Activated CD8-positive, alpha-beta T cell treated with anti-CD3 and anti-CD28 coated beads for 36 hours (primary cell): ENCODE measurements around the gene SRPRB. TPM values are rescaled to one million over a fixed set of nuclear protein-coding genes. Genes with fewer than 3 reads are reported as not detected.
"Not testable (repeated sequence)": the region's sequence is repeated elsewhere in the genome, so short reads cannot be mapped to it uniquely, and the experiment has no call there.

Source experiments
- ATAC-seq: fragments of 200-7000 bp; cut with Tn5 transposase; one replicate; pipeline ENCODE4 v1.10.0; 2021; ENCODE audit warnings: mild to moderate bottlenecking, moderate library complexity
- CTCF ChIA-PET: fragments of 350-600 bp; sonication (Branson Sonifier 250); formaldehyde crosslinking; loops from one replicate; lab custom pipeline; 2021; ENCODE audit warnings: antibody characterized with exemption; lab: Charles Lee
- POLR2A ChIA-PET: fragments of 350-600 bp; sonication (Branson Sonifier 250); formaldehyde crosslinking; loops from one replicate; lab custom pipeline; 2021; ENCODE audit warnings: antibody characterized with exemption; lab: Charles Lee
- DNase-seq: peaks from one replicate; pipeline ENCODE4 v3.0.0-alpha.2; 2020
- H3K27ac Mint-ChIP-seq: one replicate; pipeline ENCODE4 v1.8.0; 2021; ENCODE audit warnings: mild to moderate bottlenecking, mixed read lengths
- H3K27me3 Mint-ChIP-seq: one replicate; pipeline ENCODE4 v1.8.0; 2021; ENCODE audit warnings: mixed read lengths
- H3K36me3 Mint-ChIP-seq: one replicate; pipeline ENCODE4 v1.8.0; 2021; ENCODE audit warnings: low read depth, mixed read lengths
- H3K4me1 Mint-ChIP-seq: one replicate; pipeline ENCODE4 v1.8.0; 2021; ENCODE audit warnings: low read depth, mixed read lengths
- H3K4me3 Mint-ChIP-seq: one replicate; pipeline ENCODE4 v1.8.0; 2021; ENCODE audit warnings: mild to moderate bottlenecking, moderate library complexity, mixed read lengths
- H3K9me3 Mint-ChIP-seq: one replicate; pipeline ENCODE4 v1.8.0; 2021; ENCODE audit warnings: mixed read lengths
- intact Hi-C: fragments of 100-400 bp; cut with micrococcal nuclease; formaldehyde crosslinking; loops from one replicate; pipeline ENCODE4 v1.10.0; 2022
- total RNA-seq, 2 experiments: library from RNA; stranded (reverse); gene quantifications; one replicate each; pipeline ENCODE4 v1.2.3, GENCODE V29; 2021
- TF ChIP-seq, protein P1 (sequence below): fragments of 200-600 bp; IDR thresholded peaks from one replicate; pipeline ENCODE4 v1.8.0; 2022; ENCODE audit warnings: antibody characterized with exemption, mild to moderate bottlenecking

The SRPRB gene
- total RNA-seq, 2 experiments from 2014 or later: 63.8 to 65.8 TPM

- no peaks in the 10 kb centered on the region for H3K9me3 Mint-ChIP-seq
- CTCF ChIA-PET: no interaction called here
- intact Hi-C loops: no loop called here
- no peaks in the 10 kb centered on the region for H3K36me3 Mint-ChIP-seq
- H3K4me3 Mint-ChIP-seq: no peak overlapping the region
- TF ChIP-seq, protein P1, sequence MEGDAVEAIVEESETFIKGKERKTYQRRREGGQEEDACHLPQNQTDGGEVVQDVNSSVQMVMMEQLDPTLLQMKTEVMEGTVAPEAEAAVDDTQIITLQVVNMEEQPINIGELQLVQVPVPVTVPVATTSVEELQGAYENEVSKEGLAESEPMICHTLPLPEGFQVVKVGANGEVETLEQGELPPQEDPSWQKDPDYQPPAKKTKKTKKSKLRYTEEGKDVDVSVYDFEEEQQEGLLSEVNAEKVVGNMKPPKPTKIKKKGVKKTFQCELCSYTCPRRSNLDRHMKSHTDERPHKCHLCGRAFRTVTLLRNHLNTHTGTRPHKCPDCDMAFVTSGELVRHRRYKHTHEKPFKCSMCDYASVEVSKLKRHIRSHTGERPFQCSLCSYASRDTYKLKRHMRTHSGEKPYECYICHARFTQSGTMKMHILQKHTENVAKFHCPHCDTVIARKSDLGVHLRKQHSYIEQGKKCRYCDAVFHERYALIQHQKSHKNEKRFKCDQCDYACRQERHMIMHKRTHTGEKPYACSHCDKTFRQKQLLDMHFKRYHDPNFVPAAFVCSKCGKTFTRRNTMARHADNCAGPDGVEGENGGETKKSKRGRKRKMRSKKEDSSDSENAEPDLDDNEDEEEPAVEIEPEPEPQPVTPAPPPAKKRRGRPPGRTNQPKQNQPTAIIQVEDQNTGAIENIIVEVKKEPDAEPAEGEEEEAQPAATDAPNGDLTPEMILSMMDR: no peak
- no peak for DNase-seq
- POLR2A ChIA-PET: no interaction called here
- no peak overlapping the region for H3K27ac Mint-ChIP-seq
- no peak for ATAC-seq
- peaks cover 26% of the 10 kb centered on the region for H3K27me3 Mint-ChIP-seq
- H3K4me1 Mint-ChIP-seq: no peaks in the 10 kb centered on the region
Observed at GRCh38 chr3:133779626-133780203, 25.9 kb upstream of the SRPRB start.

DNA sequence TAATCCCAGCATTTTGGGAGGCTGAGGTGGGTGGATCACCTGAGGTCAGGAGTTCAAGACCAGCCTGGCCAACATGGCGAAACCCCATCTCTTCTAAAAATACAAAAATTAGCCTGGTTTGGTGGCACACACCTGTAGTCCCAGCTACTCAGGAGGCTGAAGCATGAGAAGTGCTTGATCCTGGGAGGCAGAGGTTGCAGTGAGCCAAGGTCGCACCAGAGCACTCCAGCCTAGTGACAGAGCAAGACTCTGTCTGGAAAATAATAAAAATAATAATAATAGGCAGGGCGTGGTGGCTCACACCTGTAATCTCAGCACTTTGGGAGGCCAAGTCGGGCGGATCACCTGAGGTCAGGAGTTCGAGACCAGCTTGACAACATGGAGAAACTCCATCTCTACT, 24.9 kb upstream of the SRPRB start:
- H3K27ac Mint-ChIP-seq, ATAC-seq, intact Hi-C loops, DNase-seq, H3K4me3 Mint-ChIP-seq, CTCF ChIA-PET, POLR2A ChIA-PET, H3K9me3 Mint-ChIP-seq, H3K36me3 Mint-ChIP-seq, H3K4me1 Mint-ChIP-seq: not testable (repeated sequence)
- peaks cover 25% of the 10 kb centered on the region for H3K27me3 Mint-ChIP-seq

DNA sequence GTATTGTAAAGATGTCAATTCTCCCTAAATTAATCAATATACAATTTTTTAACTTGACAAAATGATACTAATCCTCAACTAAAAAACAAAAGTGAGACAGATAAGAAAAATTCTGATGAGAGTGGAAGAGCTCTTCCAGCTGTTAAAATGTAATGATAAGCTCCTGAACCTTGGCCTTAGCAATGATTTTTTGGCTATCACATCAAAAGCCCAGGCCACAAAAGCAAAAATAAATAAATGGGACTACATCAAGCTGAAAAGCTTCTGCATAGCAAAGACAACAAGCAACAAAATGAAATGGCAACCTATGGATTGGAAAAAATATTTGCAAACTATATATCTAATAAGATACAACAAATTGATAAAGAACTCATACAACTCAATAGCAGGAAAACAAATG, 24.0 kb upstream of the SRPRB start:
- no peak overlapping the region for H3K27ac Mint-ChIP-seq
- H3K36me3 Mint-ChIP-seq: no peaks in the 10 kb centered on the region
- intact Hi-C loops: no loop called here
- no peaks in the 10 kb centered on the region for H3K4me1 Mint-ChIP-seq
- H3K9me3 Mint-ChIP-seq: no peaks in the 10 kb centered on the region
- no peak for DNase-seq
- peaks cover 28% of the 10 kb centered on the region for H3K27me3 Mint-ChIP-seq
- CTCF ChIA-PET: no interaction called here
- TF ChIP-seq, protein P1: no peak
- POLR2A ChIA-PET: interaction anchor here (0.7 kb wide), 1 partner anchor 161 kb away, joined by 3 read pairs; no protein-coding TSS in a partner anchor
- no peak for ATAC-seq
- H3K4me3 Mint-ChIP-seq: no peak overlapping the region

DNA sequence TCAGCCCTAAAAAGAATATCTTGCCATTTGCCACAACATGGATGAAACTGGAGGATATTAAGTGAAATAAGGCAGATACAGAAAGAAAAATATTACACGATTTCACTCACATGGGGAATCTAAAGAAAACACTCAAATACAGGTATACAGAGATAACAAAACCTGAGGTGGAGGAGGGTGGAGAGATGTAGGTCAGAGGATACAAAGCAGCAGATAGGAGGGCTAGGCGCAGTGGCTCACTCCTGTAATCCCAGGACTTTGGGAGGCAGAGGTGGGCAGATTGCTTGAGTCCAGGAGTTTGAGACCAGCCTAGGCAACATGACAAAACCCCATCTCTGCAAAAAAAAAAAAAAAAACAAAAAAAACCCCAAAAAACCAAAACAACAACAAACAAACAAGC, 23.2 kb upstream of the SRPRB start:
- Mint-ChIP-seq H3K4me3 (no peak overlapping the region), H3K27me3 (peaks cover 30% of the 10 kb centered on the region), H3K27ac (no peak overlapping the region), H3K9me3 (no peaks in the 10 kb centered on the region), H3K4me1 (no peaks in the 10 kb centered on the region), H3K36me3 (no peaks in the 10 kb centered on the region)
- TF ChIP-seq, protein P1: no peak
- POLR2A ChIA-PET: no interaction called here
- no peak for DNase-seq
- CTCF ChIA-PET: no interaction called here
- no peak for ATAC-seq
- intact Hi-C loops: no loop called here

- no peak for DNase-seq
- H3K4me1 Mint-ChIP-seq: no peaks in the 10 kb centered on the region
- no peaks in the 10 kb centered on the region for H3K36me3 Mint-ChIP-seq
- peaks cover 30% of the 10 kb centered on the region for H3K27me3 Mint-ChIP-seq
- intact Hi-C loops: no loop called here
- TF ChIP-seq, protein P1: no peak
- H3K4me3 Mint-ChIP-seq: no peak overlapping the region
- ATAC-seq: no peak
- H3K9me3 Mint-ChIP-seq: no peaks in the 10 kb centered on the region
- POLR2A ChIA-PET: no interaction called here
- CTCF ChIA-PET: no interaction called here
- no peak overlapping the region for H3K27ac Mint-ChIP-seq
Observed at GRCh38 chr3:133783762-133784161, 21.9 kb upstream of the SRPRB start.

- ChIA-PET POLR2A (no interaction called here), CTCF (no interaction called here)
- Mint-ChIP-seq H3K4me1 (no peaks in the 10 kb centered on the region), H3K27me3 (peaks cover 20% of the 10 kb centered on the region), H3K9me3 (peaks cover 6% of the 10 kb centered on the region), H3K27ac (no peak overlapping the region), H3K4me3 (no peak overlapping the region), H3K36me3 (no peaks in the 10 kb centered on the region)
- ATAC-seq (no peak), DNase-seq (no peak)
- intact Hi-C loops: no loop called here
- TF ChIP-seq, protein P1: no peak
Observed at GRCh38 chr3:133788024-133788423, 17.6 kb upstream of the SRPRB start.
